Activated T-cell treated with anti-CD3 and anti-CD28 coated beads, Interleukin-2, amount 50 U/mL, for 4 hours (primary cell): ENCODE results near the gene LMF1. TPM values are rescaled to one million over a fixed set of nuclear protein-coding genes. Genes with fewer than 3 reads are reported as not detected.

ENCODE experiments used
- ATAC-seq, 2 donors: fragments of 200-7000 bp; cut with Tn5 transposase; one replicate each; pipeline ENCODE4 v1.10.0; 2021
- DNase-seq: peaks from one replicate; pipeline ENCODE4 v3.0.0-alpha.2; 2020
- H3K27me3 Mint-ChIP-seq: one replicate; pipeline ENCODE4 v1.8.0; 2021; ENCODE audit warnings: low read depth, mixed read lengths
- H3K36me3 Mint-ChIP-seq: one replicate; pipeline ENCODE4 v1.8.0; 2022; ENCODE audit warnings: mixed read lengths; ENCODE audit not compliant: insufficient read depth
- H3K4me1 Mint-ChIP-seq: one replicate; pipeline ENCODE4 v1.8.0; 2021; ENCODE audit warnings: low read depth, mixed read lengths
- H3K4me3 Mint-ChIP-seq: one replicate; pipeline ENCODE4 v1.8.0; 2021; ENCODE audit warnings: mild to moderate bottlenecking, moderate library complexity, mixed read lengths
- H3K9me3 Mint-ChIP-seq: one replicate; pipeline ENCODE4 v1.8.0; 2021; ENCODE audit warnings: mixed read lengths
- total RNA-seq, 3 donors: library from RNA; stranded (reverse); gene quantifications; one replicate each; pipeline ENCODE4 v1.2.1, GENCODE V29; 2021

LMF1 gene
- total RNA-seq, 3 donors from 2014 or later: 7.7 to 9.9 (median 9.3) TPM

DNA sequence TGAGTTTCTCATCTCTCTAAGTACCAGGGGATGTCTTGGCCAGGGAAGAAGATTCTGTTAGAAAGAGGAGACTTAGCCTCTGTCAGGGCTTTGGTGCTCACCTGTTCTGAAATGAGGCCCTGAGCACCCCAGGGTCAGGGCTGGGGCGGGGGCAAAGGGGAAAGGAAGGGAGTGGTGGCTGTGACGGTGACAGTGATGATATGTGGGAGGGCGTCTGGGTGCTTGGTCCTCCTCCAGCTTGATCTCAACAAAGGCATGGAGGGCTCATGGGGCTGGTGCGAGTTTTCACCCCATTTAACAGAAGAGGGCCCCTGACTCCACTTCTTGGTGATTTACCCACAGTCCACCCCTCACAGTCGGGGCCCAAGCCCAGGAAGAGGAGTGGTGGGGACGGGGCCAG lies 25.9 kb upstream of the LMF1 start:
- H3K4me3 Mint-ChIP-seq: peak overlapping the region; percentile 76
- H3K9me3 Mint-ChIP-seq: no peaks in the 10 kb centered on the region

GRCh38 chr16:995783-996182 lies 25.0 kb upstream of the LMF1 start:
- DNase-seq (no peak), ATAC-seq (no peak)
- H3K9me3 Mint-ChIP-seq: no peaks in the 10 kb centered on the region
- H3K36me3 Mint-ChIP-seq: no peaks in the 10 kb centered on the region
- H3K27me3 Mint-ChIP-seq: no peaks in the 10 kb centered on the region
- H3K4me3 Mint-ChIP-seq: peak overlapping the region; percentile 33
- H3K4me1 Mint-ChIP-seq: peaks cover 45% of the 10 kb centered on the region

More for the DNA sequence above, 25.9 kb upstream of the LMF1 start:
- no peaks in the 10 kb centered on the region for H3K36me3 Mint-ChIP-seq
- ATAC-seq (no peak), DNase-seq (no peak)
- peaks cover 50% of the 10 kb centered on the region for H3K4me1 Mint-ChIP-seq
- no peaks in the 10 kb centered on the region for H3K27me3 Mint-ChIP-seq

- H3K27me3 Mint-ChIP-seq: no peaks in the 10 kb centered on the region
- peaks cover 45% of the 10 kb centered on the region for H3K4me1 Mint-ChIP-seq
- DNase-seq (no peak), ATAC-seq (no peak)
- H3K4me3 Mint-ChIP-seq: no peak overlapping the region
- no peaks in the 10 kb centered on the region for H3K36me3 Mint-ChIP-seq
- no peaks in the 10 kb centered on the region for H3K9me3 Mint-ChIP-seq
Measured at GRCh38 chr16:995087-995486, 24.3 kb upstream of the LMF1 start.

DNA sequence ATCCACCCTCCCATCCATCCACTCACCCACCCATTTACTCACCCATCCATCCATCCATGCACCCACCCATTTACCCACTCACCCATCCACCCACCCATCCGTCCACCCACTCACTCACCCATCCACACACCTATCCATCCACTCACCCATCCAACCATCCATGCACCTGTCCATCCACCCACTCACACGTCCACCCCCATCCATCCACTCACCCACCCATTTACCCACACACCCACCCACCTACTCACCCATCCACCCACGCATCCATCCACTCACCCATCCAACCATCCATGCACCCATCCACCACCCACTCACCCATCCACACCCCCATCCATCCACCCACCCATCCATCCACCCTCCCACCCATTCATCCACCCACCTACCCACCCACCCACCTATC lies 22.9 kb upstream of the LMF1 start:
- Mint-ChIP-seq H3K9me3 (no peaks in the 10 kb centered on the region), H3K27me3 (no peaks in the 10 kb centered on the region), H3K4me3 (no peak overlapping the region), H3K36me3 (no peaks in the 10 kb centered on the region), H3K4me1 (peaks cover 39% of the 10 kb centered on the region)
- DNase-seq (no peak), ATAC-seq (no peak)

GRCh38 chr16:991773-992172 lies 21.0 kb upstream of the LMF1 start:
- H3K27me3 Mint-ChIP-seq: no peaks in the 10 kb centered on the region

GRCh38 chr16:991345-991744 lies 20.6 kb upstream of the LMF1 start:
- Mint-ChIP-seq H3K36me3 (no peaks in the 10 kb centered on the region), H3K9me3 (no peaks in the 10 kb centered on the region), H3K4me1 (peaks cover 20% of the 10 kb centered on the region), H3K27me3 (no peaks in the 10 kb centered on the region), H3K4me3 (no peak overlapping the region)
- ATAC-seq (no peak), DNase-seq (no peak)

More at GRCh38 chr16:991773-992172, 21.0 kb upstream of the LMF1 start:
- Mint-ChIP-seq H3K4me1 (peaks cover 22% of the 10 kb centered on the region), H3K36me3 (no peaks in the 10 kb centered on the region), H3K9me3 (no peaks in the 10 kb centered on the region), H3K4me3 (no peak overlapping the region)
- DNase-seq: no peak
- ATAC-seq: no peak

DNA sequence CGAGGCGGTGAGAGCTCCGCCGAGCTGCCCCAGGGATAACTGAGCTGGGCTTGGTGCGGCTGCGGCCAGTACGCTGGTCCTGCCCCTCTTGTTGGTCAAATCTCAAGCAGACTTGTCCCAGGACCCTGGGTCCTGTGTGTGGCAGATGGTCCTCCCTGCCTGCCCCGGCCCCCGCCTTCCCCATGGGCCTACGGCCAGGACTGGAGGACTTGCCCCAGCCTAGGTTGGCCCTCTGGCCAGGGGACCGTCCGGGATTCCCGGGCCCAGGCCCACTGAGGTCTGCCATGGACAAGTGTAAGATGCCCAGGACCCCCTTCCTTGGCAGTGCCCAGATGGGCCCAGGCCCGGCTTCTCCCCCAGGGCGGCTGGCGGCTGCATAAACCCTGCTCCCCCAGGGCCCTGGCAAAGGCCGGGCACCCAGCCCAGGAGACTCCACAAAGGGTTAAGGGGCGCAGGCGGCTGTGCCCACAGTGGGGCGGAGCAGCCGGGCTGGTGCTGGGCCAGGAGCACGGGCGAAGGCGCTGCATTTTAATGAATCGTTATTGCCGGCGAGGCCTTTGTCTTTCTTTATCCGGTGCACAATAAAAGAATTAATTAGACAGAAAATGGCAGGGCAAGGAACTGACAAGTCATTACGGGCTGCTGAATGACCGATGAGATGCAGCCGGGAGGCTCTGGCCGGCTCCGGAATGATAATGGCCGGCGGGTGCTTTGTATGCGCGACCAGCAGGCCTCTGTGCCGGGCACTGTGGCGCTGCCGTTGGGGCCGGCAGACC lies 19.9 kb upstream of the LMF1 start:
- Mint-ChIP-seq H3K4me3 (no peak overlapping the region), H3K27me3 (no peaks in the 10 kb centered on the region), H3K36me3 (no peaks in the 10 kb centered on the region), H3K9me3 (no peaks in the 10 kb centered on the region), H3K4me1 (peaks cover 15% of the 10 kb centered on the region)
- DNase-seq (no peak), ATAC-seq (no peak)

DNA sequence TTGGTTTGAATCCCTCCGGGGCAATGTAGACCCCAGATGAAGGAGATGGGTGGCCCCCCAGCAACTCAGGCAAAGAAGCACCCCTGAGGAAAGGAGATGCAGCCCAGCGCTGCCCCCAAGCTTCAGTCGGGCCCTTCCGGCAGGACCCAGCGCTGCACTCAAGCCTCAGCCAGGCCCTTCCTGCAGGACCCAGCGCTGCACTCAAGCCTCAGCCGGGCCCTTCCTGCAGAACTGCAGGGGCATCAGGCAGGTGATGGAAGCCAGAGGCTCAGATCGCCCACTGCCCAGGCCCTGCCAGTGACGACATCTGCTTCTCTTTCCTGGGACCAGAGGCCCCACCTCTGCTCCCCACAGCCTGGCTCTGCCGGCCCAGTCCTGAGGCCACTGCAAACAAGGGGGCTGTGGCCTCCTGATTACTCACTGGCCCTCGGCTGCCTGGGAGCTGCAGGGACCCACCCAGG lies 18.6 kb upstream of the LMF1 start:
- no peaks in the 10 kb centered on the region for H3K9me3 Mint-ChIP-seq

GRCh38 chr16:988471-989353 lies 17.9 kb upstream of the LMF1 start:
- no peak overlapping the region for H3K4me3 Mint-ChIP-seq
- no peaks in the 10 kb centered on the region for H3K9me3 Mint-ChIP-seq
- ATAC-seq (no peak), DNase-seq (no peak)
- H3K4me1 Mint-ChIP-seq: peaks cover 3% of the 10 kb centered on the region
- no peaks in the 10 kb centered on the region for H3K36me3 Mint-ChIP-seq
- H3K27me3 Mint-ChIP-seq: no peaks in the 10 kb centered on the region

More for the DNA sequence above, 18.6 kb upstream of the LMF1 start:
- DNase-seq (no peak), ATAC-seq (no peak)
- H3K27me3 Mint-ChIP-seq: no peaks in the 10 kb centered on the region
- H3K36me3 Mint-ChIP-seq: no peaks in the 10 kb centered on the region
- no peak overlapping the region for H3K4me3 Mint-ChIP-seq
- H3K4me1 Mint-ChIP-seq: peaks cover 3% of the 10 kb centered on the region

DNA sequence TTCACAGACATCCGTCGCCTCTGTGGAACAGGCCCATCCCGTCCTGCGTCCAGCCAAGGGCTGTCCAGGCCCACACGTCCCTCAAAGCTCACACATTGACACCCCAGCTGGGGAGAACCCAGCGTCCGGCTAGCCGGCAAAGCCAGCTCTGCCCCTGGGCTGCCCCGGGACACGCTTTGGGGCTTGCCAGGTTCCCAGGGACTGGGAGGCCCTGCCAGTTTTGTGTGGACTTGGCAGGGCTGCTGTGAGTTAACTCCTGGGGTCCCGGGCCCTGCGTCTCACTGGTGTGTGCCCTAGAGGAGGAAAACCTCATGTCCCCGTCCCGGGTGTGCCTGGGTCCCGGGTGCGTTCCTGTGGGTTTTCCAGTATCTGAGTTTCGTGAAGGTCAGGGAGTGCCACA lies 17.1 kb upstream of the LMF1 start:
- Mint-ChIP-seq H3K36me3 (no peaks in the 10 kb centered on the region), H3K27me3 (peaks cover 2% of the 10 kb centered on the region), H3K4me1 (peaks cover 5% of the 10 kb centered on the region), H3K9me3 (no peaks in the 10 kb centered on the region), H3K4me3 (no peak overlapping the region)
- no peak for DNase-seq
- ATAC-seq: no peak

- Mint-ChIP-seq H3K27me3 (peaks cover 5% of the 10 kb centered on the region), H3K4me3 (no peak overlapping the region), H3K4me1 (peaks cover 7% of the 10 kb centered on the region), H3K9me3 (no peaks in the 10 kb centered on the region), H3K36me3 (no peaks in the 10 kb centered on the region)
- ATAC-seq: no peak
- DNase-seq: no peak
Measured at GRCh38 chr16:986925-987582, 16.3 kb upstream of the LMF1 start.

- DNase-seq: no peak
- H3K4me3 Mint-ChIP-seq: no peak overlapping the region
- H3K27me3 Mint-ChIP-seq: peaks cover 5% of the 10 kb centered on the region
- peak; percentile 30 to 54 for ATAC-seq
- H3K36me3 Mint-ChIP-seq: no peaks in the 10 kb centered on the region
- peaks cover 7% of the 10 kb centered on the region for H3K4me1 Mint-ChIP-seq
- no peaks in the 10 kb centered on the region for H3K9me3 Mint-ChIP-seq
Measured at GRCh38 chr16:986411-986810, 15.6 kb upstream of the LMF1 start.

DNA sequence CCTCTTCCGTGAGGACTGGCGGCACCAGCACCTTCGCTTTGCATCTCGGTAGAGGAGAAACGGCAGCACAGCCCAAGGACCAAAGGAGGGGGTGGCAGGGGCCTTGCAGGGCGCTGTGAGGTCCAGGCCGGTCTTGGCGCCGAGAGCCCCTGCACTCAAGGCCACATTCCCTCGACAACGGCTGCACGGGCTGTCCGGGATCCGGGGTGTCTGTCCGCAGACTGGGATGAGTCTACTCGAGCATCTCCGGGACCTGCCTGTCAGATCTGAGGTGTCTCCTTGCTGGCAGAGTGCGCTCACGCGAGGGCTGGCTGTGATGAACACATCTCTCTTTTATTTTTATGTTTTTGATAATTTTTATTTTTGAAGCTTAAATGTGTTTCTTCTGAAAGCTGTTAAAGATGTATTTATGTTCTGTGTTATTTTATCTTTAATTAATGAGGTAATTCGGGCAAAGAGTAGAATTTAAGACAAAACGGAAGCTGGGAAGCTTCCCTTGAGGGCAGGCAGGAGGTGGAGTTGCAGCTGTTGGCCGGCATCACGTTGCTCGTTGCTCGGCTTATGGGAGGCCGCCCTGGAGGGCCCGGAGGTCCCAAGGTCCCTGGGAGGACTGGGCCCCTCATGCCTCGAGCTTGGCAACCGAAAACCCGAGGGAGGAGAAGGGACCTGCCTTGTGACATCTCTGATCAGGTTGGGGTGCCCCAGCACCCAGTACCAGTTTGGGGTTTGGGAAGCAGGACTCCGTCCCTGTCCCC lies 15.0 kb upstream of the LMF1 start:
- Mint-ChIP-seq H3K9me3 (no peaks in the 10 kb centered on the region), H3K27me3 (peaks cover 5% of the 10 kb centered on the region), H3K4me1 (peaks cover 7% of the 10 kb centered on the region), H3K36me3 (no peaks in the 10 kb centered on the region), H3K4me3 (no peak overlapping the region)
- no peak for DNase-seq
- no peak for ATAC-seq
